Activated CD8-positive, alpha-beta memory T cell treated with anti-CD3 and anti-CD28 coated beads, Interleukin-2, amount 50 U/mL, for 24 hours (primary cell): Measurements from ENCODE around the gene SYT7.
"Not testable (repeated sequence)": the region's sequence is repeated elsewhere in the genome, so short reads cannot be mapped to it uniquely, and the experiment has no call there.

Source experiments
- DNase-seq: peaks from one replicate; pipeline ENCODE4 v3.0.0-alpha.2; 2020; ENCODE audit errors: extremely low read depth

Gene SYT7, protein sequence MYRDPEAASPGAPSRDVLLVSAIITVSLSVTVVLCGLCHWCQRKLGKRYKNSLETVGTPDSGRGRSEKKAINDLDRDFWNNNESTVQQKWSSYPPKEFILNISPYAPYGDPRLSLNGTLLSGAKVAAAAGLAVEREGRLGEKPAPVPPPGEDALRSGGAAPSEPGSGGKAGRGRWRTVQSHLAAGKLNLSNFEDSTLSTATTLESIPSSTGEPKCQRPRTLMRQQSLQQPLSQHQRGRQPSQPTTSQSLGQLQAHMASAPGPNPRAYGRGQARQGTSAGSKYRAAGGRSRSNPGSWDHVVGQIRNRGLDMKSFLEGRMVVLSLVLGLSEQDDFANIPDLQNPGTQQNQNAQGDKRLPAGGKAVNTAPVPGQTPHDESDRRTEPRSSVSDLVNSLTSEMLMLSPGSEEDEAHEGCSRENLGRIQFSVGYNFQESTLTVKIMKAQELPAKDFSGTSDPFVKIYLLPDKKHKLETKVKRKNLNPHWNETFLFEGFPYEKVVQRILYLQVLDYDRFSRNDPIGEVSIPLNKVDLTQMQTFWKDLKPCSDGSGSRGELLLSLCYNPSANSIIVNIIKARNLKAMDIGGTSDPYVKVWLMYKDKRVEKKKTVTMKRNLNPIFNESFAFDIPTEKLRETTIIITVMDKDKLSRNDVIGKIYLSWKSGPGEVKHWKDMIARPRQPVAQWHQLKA

DNA sequence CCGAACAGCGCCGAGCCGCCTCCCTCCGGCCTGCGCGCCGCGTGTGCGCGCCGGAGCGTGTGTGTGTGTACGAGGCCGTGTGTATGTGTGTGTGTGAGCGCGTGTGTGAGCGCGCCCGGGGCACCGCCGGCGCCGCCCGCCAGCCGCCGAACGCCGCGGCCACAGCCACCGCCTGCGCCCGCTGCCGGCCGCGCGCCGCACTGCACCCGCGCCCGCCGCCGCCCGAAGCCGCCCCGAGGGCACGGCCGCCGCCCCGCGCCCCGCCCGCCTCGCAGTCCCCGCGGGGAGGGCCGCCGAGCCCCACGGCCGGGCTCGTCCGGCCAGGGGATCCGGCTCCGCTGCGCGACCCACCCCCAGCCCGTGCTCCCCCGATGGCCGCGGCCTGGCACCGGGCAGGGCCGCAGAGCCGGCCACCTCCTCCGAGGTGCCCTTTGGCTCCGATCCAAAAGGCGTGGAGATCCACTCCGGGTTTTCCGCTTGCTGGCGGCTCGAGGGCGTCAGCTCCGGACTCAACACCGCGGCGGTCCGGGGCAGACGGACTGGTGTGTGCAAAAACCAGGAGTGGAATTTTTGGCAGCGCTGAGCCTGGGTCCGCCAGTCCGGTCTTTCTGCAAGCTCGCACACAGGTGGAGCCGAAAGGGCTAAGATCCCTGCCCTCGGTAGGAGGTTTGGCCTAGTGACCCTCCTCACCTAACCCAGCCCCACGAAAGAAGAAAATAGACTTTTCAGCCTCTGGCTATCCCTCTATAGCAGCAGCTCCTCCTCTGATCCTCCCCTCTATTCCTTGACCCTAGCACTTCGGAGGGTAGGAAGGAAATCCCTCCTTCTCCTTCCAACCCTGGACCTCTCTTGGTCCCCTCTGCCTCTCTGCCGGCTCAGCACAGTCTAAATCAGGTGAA lies at the start of gene SYT7:
TSS of gene SYT7 (minus strand) at position 47 of the 899 bp plus-strand sequence. CDS start 256 bp downstream, outside the sequence.
- peak; percentile 89 for DNase-seq

DNA sequence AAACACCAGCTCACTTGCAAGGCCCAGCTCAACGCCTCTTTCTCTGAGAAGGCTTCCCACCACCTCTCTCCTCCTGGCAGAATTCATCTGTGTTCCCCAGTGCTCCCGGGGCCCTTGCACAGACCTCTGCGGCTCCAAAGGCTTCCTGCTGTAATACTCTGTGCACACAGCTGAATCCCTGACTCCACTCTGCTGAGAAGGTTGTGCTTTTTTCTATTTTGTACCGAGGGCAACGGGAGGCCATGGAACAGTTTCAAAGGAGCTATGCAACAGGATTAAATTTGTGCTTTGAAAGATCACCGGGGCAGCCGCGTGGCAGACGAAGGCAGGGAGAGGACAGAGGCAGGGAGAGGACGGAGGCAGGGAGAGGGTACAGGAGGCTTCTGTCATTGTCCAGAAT lies 49.2 kb upstream of the SYT7 start:
- no peak for DNase-seq

DNA sequence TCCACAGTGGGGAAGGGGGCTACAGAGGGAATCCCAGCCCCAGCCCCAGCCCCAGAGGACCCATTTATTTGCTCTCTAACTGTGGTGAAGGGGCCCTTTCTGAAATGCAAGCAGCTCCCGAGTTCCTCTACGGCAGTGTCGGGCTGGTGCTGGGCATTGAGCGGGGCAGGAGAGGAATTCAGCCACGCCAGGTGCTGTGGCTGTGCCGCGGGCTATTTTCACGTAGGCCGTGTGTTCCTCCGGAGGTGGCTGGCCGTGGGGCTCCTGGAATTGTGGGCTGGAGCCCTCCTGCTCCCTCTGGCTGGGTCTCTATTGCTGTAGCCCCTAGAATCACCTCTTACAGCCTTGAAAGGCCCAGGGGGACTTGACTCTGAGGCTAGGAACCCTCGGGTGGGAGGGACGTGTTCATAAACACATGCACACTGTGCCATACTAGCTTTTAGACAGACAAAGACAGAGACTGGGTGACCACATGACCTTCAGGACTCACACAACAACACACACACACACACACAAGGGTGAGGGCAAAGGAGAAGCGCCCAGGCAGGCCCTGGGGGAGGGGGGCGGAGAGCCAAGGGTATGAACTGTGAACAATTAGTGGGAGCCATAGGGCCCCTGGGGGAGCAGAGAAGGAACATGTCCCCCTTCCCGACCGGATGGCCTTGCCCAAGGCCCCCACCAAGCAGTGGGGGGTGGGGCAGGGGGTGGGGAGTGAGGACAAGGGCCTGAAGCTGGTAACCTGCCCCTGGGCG lies 48.4 kb upstream of the SYT7 start:
- no peak for DNase-seq

DNA sequence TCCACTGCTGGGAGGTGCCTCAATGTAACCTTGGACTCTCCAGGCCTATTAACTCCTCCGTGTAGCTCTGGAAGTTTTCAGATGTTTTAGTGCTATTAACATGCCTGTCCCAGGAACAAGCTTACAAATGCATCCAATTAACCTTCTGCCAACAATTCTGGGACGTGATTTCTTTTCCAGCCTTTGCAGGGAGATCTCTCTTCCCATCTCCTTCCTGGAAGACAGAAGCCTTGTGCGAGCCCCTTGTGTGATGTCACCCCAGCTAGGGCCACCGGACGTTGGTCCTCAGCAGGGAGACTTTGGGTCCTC lies 47.7 kb upstream of the SYT7 start:
- DNase-seq, result no peak

- no peak for DNase-seq
These were observed 47.2 kb upstream of the SYT7 start for GRCh38 chr11:61627850-61628661.

- no peak for DNase-seq
These were observed 45.9 kb upstream of the SYT7 start for GRCh38 chr11:61626580-61627380.

DNA sequence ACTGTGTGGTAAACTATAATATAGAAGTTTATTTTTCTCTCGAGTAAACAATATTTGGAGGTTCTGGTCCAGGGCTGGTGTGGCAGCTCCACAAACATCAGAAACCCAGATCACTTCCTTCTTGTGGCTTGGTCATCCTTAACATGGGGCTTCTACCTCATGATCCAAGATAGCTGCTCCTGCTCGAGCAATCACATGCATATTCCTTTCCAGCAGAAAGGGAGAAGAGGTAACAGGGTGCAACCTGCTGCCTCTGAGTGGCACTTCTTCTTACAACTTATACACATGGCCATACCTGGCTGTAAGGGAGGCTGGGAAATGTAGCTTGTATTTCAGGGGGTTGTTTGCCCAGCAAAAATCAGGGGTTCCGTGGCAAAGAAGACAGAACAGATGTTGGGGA lies 44.6 kb upstream of the SYT7 start:
- no peak for DNase-seq

DNA sequence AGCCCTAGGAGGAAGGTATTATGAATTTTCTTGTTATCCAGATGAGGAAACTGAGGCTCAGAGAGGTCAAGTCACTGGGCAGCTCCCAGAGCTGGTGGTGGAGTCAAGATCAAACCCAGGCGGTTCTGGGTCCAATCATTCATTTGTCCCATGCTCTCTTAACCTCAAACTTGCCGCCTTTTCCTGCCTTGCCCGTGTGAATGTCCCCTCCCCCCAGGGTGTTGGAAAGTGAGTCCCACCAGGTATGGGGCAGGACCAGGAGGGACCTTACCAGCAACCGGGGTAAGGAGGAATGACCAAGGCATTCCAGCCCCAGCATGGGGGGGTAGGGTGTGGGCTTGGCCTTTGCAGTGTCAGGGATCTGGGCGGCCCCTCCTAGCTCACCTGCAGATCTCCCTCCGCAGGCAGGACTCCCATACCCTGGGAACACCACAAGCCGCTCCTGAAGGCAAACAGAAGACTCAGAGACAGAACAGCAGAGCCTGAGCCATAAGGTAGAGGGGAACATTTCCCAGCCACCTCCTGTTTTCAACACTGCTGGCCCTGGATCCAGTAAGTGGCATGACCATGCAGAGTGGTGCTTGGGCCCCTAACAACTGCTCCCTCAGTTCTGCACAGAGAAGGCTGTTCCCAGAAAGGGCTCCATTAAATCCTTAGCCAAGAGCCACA lies 41.2 kb upstream of the SYT7 start:
- no peak for DNase-seq

DNA sequence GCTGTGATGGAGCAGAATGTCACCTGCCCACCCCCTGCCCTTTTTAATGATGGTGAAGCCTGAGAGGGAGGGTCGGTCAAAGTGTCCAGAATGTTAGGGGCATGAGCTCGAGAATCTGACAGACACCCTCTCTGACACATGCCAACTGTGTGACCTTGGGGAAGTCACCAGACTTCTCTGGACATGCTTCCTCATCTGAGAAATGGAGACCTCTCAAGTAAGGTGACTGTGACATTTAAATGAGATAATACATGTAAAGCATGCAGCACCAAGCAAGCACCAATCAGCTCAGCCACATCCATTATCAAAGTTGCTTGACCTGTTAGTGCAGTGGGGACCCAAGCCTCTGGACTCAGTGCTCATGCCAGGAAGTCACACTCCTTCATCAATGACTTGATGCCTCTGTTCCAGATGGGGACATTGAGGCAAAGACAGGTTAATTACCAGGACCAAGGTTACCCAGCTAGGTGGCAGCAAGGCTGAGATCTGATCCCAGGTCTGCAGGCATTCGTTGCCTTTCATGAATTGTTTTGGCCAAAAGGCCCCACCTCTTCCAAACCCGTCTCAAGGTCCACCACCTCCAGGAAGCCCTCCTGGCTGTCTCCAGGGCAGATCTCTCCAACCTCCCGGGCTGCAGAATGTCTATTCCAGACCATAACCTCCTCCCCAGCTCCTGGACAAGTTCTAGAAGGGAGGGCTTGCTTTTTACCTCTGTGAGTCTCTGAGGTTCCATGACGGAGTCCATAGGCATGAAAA lies 38.8 kb upstream of the SYT7 start:
- no peak for DNase-seq

- no peak for DNase-seq
These were observed 38.1 kb upstream of the SYT7 start for GRCh38 chr11:61618978-61619377.

- no peak for DNase-seq
These were observed 36.6 kb upstream of the SYT7 start for GRCh38 chr11:61617515-61617914.

GRCh38 chr11:61616434-61616833 lies 35.6 kb upstream of the SYT7 start:
- no peak for DNase-seq

DNA sequence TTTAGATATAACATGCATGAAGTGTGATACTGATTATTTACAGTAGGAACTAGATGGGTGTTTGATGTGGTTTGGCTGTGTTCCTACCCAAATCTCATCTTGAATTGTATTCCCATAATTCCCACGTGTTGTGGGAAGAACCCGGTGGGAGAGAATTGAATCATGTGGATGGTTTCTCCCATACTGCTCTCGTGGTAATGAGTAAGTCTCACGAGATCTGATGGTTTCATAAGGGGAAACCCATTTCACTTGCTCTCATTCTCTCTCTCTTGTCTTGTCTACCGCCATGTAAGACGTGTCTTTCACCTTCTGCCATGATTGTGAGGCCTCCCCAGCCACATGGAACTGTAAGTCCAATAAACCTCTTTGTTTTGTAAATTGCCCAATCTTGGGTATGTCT lies 33.9 kb upstream of the SYT7 start:
- DNase-seq, result not testable (repeated sequence)

DNA sequence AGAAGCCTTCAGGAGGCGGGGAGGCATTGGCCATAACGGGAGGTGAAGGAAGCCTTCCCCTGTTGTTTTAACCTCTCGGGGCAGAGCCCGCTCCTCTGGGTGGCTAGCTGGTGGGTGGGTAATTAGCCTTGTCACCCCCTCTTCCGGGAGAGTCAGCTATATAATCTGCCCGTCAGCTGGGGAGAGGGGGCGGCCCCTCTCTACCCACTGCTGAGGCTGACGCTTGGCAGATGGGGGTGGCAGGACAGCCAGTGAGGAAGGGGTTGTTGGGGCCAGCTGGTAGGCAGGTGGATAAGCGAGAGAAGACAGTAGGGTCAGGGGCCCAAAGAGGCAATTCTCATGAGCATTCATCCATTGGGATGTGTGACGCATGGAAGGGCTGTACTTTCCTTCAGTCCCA lies 33.0 kb upstream of the SYT7 start:
- no peak for DNase-seq

DNA sequence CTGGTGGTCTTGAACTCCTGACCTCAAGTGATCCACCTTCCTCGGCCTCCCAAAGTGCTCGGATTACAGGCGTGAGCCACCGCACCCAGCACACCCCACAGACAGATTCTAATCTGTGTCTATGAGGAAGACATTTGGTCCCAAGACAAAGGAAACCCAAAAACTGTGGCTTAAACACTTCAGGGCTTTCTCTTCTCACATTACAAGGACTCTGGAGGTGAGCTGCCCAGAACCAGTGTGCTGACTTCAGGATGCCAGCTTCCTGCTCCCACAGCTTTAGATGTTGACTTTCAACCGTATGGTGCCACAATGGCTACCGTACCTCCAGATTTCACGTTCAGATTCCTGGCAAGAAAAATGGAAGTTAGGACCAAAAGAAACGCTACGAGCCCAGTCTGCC lies 32.2 kb upstream of the SYT7 start:
- DNase-seq, result no peak

DNA sequence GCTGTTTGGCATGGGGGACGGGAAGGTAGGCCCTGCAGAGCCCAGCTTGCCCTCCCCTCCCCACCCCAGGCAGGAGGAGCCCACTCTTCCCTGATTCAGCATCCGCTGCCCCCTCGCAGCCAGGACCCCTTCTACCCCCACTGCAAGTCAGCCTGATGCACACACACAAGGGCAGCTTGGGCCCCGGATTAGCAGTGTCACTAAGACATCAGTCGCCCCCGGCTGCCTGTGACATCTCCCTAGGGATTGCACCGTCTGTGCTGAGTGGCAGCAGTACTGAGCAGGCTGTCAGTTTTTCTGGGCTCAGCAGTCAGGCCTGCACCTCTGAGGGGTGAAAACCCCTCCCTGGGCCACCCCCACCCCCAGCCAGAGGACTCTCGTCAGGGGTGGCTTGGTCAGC lies 30.4 kb upstream of the SYT7 start:
- DNase-seq, result no peak

DNA sequence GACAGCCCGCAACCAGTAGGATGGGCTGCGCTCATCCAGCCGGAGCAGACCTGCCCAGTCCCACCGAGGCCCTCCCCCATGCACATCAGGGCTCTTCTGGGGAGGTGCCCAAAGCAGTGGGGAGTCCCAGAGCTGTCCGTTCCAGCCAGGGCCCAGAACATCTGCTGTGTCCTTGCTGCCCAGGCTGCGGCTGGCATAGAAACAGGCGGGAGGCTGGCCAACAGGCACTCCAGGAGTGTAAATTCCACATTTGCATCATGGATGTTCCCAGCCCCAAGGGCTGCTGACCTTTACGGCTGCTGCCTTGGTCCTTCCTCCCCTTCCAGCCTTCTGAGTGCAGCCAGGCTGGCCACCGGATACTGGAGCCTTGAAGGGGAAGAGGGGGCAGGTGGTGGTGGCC lies 30.0 kb upstream of the SYT7 start:
- no peak for DNase-seq

GRCh38 chr11:61609980-61610366 lies 29.1 kb upstream of the SYT7 start:
- DNase-seq, result no peak
